ENCODE results near the gene ABTB1. TPM values are rescaled to one million over a fixed set of nuclear protein-coding genes. Genes with fewer than 3 reads are reported as not detected.

The ABTB1 gene
- total and polyA plus RNA-seq, 9 of the 15 experiments (the other 6 are each of a cell fraction or from before 2014, with no cell fraction given), result 0.04 to 2.3 (median 0.55) TPM; not detected in 1

- H3K4me3 ChIP-seq, result no peak overlapping the region
- no peak overlapping the region for H3K27ac ChIP-seq (ENCODE audit: extremely low read depth, low read depth, low read length)
- H3K4me2 ChIP-seq (ENCODE audit: insufficient read depth, low read length), result no peak overlapping the region
- H3K9me1 ChIP-seq (ENCODE audit: control insufficient read depth, insufficient read depth, low read length), result no peaks in the 10 kb centered on the region
- no peak overlapping the region for H2AFZ ChIP-seq (ENCODE audit: low read depth, low read length)
- no peaks in the 10 kb centered on the region for H3K79me2 ChIP-seq (ENCODE audit: control insufficient read depth, insufficient read depth, low read length)
- no peaks in the 10 kb centered on the region for H3K27me3 ChIP-seq (ENCODE audit: control insufficient read depth in 2 of 2, insufficient read depth in 2 of 2, low read length in 2 of 2)
- BruUV-seq (replicated peaks), result no TSS peak
- WGBS (ENCODE audit: insufficient coverage, low coverage, missing lambda C conversion rate), result 69% methylated on average over 6 of the region's 7 CpGs
- CTCF ChIA-PET (ENCODE audit: low intra/inter-chr PET ratio), result no interaction called here
- no peaks in the 10 kb centered on the region for H3K9me3 ChIP-seq (replicated peaks; ENCODE audit: control insufficient read depth, insufficient read depth, low read depth, low read length)
- H3K4me1 ChIP-seq (replicated peaks in 1 of 2; ENCODE audit: control insufficient read depth in 2 of 2, insufficient read depth in 2 of 2, low read length in 2 of 2), result peaks cover 0 to 27% of the 10 kb centered on the region in 2 experiments; a peak in 2 of 5 replicates
- no peak overlapping the region for H3K9ac ChIP-seq (ENCODE audit: insufficient read depth in 1 of 2, low read depth in 2 of 2, low read length in 2 of 2)
- FAIRE-seq, result no peak
- intact Hi-C loops (cut with micrococcal nuclease) (no loop called here), in situ Hi-C loops (cut with MboI) (no loop called here)
- POLR2A ChIA-PET, result interaction anchor here (0.7 kb wide), 1 partner anchor 1671 kb away, joined by 3 read pairs; no protein-coding TSS in a partner anchor
- 0 out of 2 replicates have a peak, but pooled peaks cover 4% of the 10 kb centered on the region for H4K20me1 ChIP-seq (replicated peaks; ENCODE audit: control insufficient read depth, insufficient read depth, low read length)
- ATAC-seq, result no peak
- TF ChIP-seq HDAC6 (IDR thresholded peaks at IDR 0.05; ENCODE audit: low read depth, low read length) (no peak), RFX7 (CRISPR knock-in tag; IDR thresholded peaks at IDR 0.05) (no peak), NFRKB (IDR thresholded peaks at IDR 0.05; ENCODE audit: low read depth) (no peak), MLX (CRISPR knock-in tag; conservative IDR thresholded peaks at IDR 0.05) (no peak), ZBTB9 (CRISPR knock-in tag; IDR thresholded peaks at IDR 0.05) (no peak), POLR2H (tag; IDR thresholded peaks at IDR 0.05; ENCODE audit: low read depth) (no peak), ZNF655 (CRISPR knock-in tag; IDR thresholded peaks at IDR 0.05) (no peak), PTRF (tag; IDR thresholded peaks at IDR 0.05) (no peak), ZC3H11A (IDR thresholded peaks at IDR 0.05; ENCODE audit: low read depth, low read length) (no peak), ZNF395 (CRISPR knock-in tag; IDR thresholded peaks at IDR 0.05) (no peak), THRAP3 (IDR thresholded peaks at IDR 0.05; ENCODE audit: borderline replicate concordance) (no peak), EWSR1 (IDR thresholded peaks at IDR 0.05; ENCODE audit: borderline replicate concordance, low read depth, partially characterized antibody) (no peak), TFE3 (CRISPR knock-in tag; IDR thresholded peaks at IDR 0.05) (no peak)
- no peak for DNase-seq (ENCODE audit: extremely low read depth in 1 of 4, low spot score in 3 of 4)
- peaks cover 6% of the 10 kb centered on the region; the same call in 1 of the 3 replicates for H3K36me3 ChIP-seq (ENCODE audit: control insufficient read depth, insufficient read depth, low read length)
These were observed 2.6 kb upstream of the ABTB1 start for GRCh38 chr3:127670229-127670559.

All from K562 (cell line).